OCI-LY7 (cell line): Measurements from ENCODE around the gene MCM9.

Source experiments
- EZH2phosphoT487 ChIP-seq: fragments of 200-600 bp; sonication (generic); IDR thresholded peaks from 2 replicates; pipeline ENCODE4 v1.6.1; 2018; ENCODE audit warnings: low read depth, borderline replicate concordance, mild to moderate bottlenecking, mixed run types, antibody characterized with exemption, low read length, moderate library complexity, mixed read lengths
- TF ChIP-seq, protein P1 (sequence below): fragments of 200-600 bp; sonication (generic); conservative IDR thresholded peaks from 2 replicates; pipeline ENCODE4 v1.5.1; 2014; ENCODE audit warnings: mild to moderate bottlenecking, antibody characterized with exemption, low read length, moderate library complexity, mixed read lengths

DNA sequence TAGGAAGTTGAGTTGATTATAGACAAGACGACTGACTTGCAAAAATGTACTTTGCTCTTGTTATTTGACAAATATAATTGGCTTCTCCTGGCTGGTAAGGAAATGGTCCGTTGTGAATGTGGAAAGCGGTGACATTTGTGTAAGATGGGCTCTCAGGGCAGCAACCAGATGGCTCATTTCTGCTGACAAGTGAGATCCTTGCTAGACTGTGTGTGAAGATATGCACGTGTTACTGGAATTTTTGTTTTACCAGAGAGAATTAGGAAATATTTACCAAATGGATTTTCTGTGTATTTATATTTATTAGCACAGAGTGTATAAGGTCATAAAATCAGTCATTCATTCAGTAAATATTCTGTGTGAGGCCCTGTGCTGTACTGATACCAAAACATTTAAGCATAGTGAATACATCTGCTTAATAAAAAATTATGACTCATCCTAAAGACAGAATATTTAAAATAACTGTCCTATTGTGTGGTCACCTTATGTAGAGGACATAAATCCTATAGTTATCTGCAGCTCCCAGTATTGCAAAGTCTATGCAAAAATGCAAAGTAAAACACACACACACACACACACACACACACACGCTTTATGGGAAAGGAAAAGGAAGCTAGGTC, 150.9 kb downstream of the MCM9 start:
- TF ChIP-seq, protein P1, sequence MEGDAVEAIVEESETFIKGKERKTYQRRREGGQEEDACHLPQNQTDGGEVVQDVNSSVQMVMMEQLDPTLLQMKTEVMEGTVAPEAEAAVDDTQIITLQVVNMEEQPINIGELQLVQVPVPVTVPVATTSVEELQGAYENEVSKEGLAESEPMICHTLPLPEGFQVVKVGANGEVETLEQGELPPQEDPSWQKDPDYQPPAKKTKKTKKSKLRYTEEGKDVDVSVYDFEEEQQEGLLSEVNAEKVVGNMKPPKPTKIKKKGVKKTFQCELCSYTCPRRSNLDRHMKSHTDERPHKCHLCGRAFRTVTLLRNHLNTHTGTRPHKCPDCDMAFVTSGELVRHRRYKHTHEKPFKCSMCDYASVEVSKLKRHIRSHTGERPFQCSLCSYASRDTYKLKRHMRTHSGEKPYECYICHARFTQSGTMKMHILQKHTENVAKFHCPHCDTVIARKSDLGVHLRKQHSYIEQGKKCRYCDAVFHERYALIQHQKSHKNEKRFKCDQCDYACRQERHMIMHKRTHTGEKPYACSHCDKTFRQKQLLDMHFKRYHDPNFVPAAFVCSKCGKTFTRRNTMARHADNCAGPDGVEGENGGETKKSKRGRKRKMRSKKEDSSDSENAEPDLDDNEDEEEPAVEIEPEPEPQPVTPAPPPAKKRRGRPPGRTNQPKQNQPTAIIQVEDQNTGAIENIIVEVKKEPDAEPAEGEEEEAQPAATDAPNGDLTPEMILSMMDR = no peak
- TF ChIP-seq EZH2phosphoT487 = no peak
